ENCODE measurements around the gene NAA35.

Gene NAA35

DNA sequence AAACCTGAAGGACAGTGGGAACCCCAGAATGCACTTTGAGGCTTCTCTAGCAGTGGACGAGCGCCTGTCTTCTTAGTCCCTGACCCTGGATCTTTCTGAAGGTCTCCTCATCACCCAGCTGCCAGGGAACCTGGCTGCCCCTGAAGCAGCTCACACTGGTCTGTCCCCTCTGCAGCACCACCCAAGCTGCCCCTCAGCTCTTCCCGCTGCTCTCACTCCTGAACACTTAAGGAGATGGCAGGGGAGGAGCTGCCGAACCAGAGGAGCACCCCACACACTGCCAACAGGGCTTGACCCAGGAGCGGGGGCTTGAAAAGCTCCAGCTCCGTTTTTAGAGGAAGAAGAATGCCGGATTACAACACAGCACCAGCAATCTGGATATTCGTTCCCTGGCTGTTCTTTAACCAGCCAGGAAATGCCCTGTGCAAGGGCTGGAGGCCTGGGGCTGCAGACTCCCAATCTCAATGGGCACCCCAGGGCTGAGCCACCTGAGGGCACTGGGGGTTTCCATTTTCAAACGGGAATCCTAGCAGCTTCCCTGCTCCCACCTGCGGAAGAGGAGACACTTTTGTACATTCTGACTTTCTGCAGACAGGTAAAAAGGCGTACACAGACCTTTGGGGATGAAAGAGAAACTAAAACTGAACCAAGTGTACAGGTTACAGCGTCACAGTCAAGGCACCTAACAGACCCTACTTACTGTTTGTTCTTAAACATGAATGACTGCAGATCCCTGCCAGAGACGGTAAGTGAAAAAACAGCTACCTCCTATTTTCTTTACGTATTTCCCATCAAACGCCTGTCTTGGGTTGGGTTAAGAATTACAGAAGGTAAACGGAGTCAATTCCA, 122.1 kb downstream of the NAA35 start:
- no peak overlapping the region for H3K4me3 Mint-ChIP-seq
- ATAC-seq (replicated peaks; ENCODE audit: extremely low read depth, poor library complexity, severe bottlenecking) = no peak

DNA sequence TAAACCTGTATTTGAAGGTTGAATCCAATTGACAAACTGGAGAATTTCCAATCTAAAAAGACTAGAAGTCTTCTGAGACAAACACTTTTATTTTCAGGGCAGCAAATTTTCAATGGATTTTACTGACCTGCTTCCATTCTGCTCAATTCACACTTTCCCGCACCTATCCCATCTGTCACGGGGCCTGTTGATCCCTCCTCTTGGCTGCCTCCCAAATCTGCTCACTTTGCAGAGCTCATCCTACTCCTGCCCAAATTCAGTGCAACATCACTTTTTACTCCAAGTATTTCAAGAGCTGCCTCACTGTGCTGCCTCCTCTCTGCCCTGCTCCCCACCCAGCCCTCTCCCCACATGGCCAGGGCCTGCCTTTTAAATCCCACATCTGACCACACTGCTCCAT, 123.3 kb downstream of the NAA35 start:
- H3K9me3 Mint-ChIP-seq = no peaks in the 10 kb centered on the region
- ATAC-seq (replicated peaks; ENCODE audit: extremely low read depth, poor library complexity, severe bottlenecking) (no peak), DNase-seq (ENCODE audit: low spot score in 2 of 2) (no peak)
- no peaks in the 10 kb centered on the region for H3K36me3 Mint-ChIP-seq (ENCODE audit: insufficient read depth)
- H3K27me3 Mint-ChIP-seq = peaks cover 19% of the 10 kb centered on the region
- no peak overlapping the region for H3K27ac Mint-ChIP-seq (ENCODE audit: low read depth)
- no peak overlapping the region for H3K4me3 Mint-ChIP-seq
- no peaks in the 10 kb centered on the region for H3K4me1 Mint-ChIP-seq

More for the DNA sequence above, 122.1 kb downstream of the NAA35 start:
- peaks cover 24% of the 10 kb centered on the region for H3K27me3 Mint-ChIP-seq
- no peak overlapping the region for H3K27ac Mint-ChIP-seq (ENCODE audit: low read depth)
- no peak for DNase-seq (ENCODE audit: low spot score in 2 of 2)
- no peaks in the 10 kb centered on the region for H3K4me1 Mint-ChIP-seq
- no peaks in the 10 kb centered on the region for H3K9me3 Mint-ChIP-seq
- H3K36me3 Mint-ChIP-seq (ENCODE audit: insufficient read depth) = no peaks in the 10 kb centered on the region

- H3K36me3 Mint-ChIP-seq (ENCODE audit: insufficient read depth) = peaks cover 3% of the 10 kb centered on the region
- H3K4me3 Mint-ChIP-seq = no peak overlapping the region
- no peaks in the 10 kb centered on the region for H3K4me1 Mint-ChIP-seq
- H3K27me3 Mint-ChIP-seq = peaks cover 10% of the 10 kb centered on the region
- DNase-seq (ENCODE audit: low spot score in 2 of 2) (no peak), ATAC-seq (replicated peaks; ENCODE audit: extremely low read depth, poor library complexity, severe bottlenecking) (no peak)
- no peaks in the 10 kb centered on the region for H3K9me3 Mint-ChIP-seq
- no peak overlapping the region for H3K27ac Mint-ChIP-seq (ENCODE audit: low read depth)
These were observed 128.4 kb downstream of the NAA35 start for GRCh38 chr9:86069206-86069869.
